ENCODE measurements around the gene MEIS1.

MEIS1 gene

DNA sequence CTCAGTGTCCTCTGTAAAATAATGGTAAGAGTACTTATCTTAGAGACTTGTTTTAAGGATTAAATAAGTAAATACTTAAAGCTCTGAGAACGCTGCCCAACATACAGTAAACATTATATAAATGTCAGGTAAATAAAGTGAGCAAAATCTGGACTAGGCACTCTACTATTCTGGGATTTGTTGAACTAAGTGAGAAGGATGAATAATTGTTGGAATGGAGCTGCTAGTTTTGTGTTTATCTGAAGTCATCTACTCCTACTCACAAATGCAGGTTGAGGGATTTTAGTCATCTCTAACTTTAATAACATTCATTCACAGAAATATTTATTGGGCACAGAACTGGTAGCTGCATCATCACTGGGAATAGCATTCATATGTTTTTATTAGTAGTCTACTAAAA, 103.4 kb downstream of the MEIS1 start:
- no peak for DNase-seq
- Histone ChIP-seq H3K27ac (no peak overlapping the region), H3K27me3 (replicated peaks) (no peaks in the 10 kb centered on the region), H3K4me3 (ENCODE audit: low read depth, low read length) (no peak overlapping the region), H3K36me3 (replicated peaks) (no peaks in the 10 kb centered on the region)
- in situ Hi-C loops (cut with HindIII; ENCODE audit: low pct_ligation_motif_present, low sequenced_read_pairs), result no loop called here
- TF ChIP-seq, protein P1, sequence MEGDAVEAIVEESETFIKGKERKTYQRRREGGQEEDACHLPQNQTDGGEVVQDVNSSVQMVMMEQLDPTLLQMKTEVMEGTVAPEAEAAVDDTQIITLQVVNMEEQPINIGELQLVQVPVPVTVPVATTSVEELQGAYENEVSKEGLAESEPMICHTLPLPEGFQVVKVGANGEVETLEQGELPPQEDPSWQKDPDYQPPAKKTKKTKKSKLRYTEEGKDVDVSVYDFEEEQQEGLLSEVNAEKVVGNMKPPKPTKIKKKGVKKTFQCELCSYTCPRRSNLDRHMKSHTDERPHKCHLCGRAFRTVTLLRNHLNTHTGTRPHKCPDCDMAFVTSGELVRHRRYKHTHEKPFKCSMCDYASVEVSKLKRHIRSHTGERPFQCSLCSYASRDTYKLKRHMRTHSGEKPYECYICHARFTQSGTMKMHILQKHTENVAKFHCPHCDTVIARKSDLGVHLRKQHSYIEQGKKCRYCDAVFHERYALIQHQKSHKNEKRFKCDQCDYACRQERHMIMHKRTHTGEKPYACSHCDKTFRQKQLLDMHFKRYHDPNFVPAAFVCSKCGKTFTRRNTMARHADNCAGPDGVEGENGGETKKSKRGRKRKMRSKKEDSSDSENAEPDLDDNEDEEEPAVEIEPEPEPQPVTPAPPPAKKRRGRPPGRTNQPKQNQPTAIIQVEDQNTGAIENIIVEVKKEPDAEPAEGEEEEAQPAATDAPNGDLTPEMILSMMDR (IDR thresholded peaks at IDR 0.05; ENCODE audit: low read depth, low read length, missing control alignments), result no peak

DNA sequence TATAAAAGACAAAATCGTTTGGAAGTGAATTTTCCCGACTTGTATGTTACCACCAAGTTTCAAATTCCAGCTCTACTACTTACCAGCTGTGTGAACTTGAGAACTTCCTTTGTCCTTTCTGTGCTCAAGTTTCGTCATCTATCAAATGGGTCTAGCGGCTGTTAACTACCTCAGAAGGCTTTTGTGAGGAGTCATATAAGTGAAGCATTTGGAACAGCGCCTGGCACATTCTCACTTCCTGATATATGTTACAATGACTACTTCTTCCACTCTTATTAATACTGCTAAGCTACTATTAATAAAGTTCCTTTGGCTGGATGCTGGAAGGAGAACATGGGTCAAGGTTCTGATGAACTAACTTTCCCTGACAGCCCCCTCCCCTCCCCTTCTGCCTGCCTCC, 104.5 kb downstream of the MEIS1 start:
- TF ChIP-seq, protein P1 (IDR thresholded peaks at IDR 0.05; ENCODE audit: low read depth, low read length, missing control alignments), result no peak
- Histone ChIP-seq H3K4me3 (ENCODE audit: low read depth, low read length) (no peak overlapping the region), H3K27me3 (replicated peaks) (no peaks in the 10 kb centered on the region), H3K27ac (no peak overlapping the region), H3K36me3 (replicated peaks) (no peaks in the 10 kb centered on the region)
- in situ Hi-C loops (cut with HindIII; ENCODE audit: low pct_ligation_motif_present, low sequenced_read_pairs), result no loop called here
- no peak for DNase-seq

DNA sequence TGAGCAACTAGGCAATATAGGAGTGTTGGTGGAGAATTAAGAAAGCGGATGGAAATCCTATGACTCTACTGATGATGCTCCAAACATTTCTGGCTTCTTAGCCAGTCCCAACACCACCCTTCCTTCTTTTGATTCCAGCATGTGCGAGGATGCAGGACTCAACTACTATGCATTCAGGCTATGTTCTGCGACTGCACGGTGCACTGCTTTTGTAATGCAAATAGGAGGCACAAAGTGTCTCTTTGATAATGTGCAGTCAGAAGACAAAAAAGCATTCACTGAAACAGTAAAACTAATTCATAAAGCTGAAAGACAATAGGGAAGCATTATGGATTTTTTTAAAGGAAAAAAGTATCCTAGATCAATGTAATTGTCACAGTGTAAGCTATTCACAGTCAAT, 106.7 kb downstream of the MEIS1 start:
- no peak for DNase-seq
- Histone ChIP-seq H3K27ac (no peak overlapping the region), H3K4me3 (ENCODE audit: low read depth, low read length) (no peak overlapping the region), H3K27me3 (replicated peaks) (no peaks in the 10 kb centered on the region), H3K36me3 (replicated peaks) (no peaks in the 10 kb centered on the region)
- TF ChIP-seq, protein P1 (IDR thresholded peaks at IDR 0.05; ENCODE audit: low read depth, low read length, missing control alignments), result no peak
- in situ Hi-C loops (cut with HindIII; ENCODE audit: low pct_ligation_motif_present, low sequenced_read_pairs), result no loop called here

DNA sequence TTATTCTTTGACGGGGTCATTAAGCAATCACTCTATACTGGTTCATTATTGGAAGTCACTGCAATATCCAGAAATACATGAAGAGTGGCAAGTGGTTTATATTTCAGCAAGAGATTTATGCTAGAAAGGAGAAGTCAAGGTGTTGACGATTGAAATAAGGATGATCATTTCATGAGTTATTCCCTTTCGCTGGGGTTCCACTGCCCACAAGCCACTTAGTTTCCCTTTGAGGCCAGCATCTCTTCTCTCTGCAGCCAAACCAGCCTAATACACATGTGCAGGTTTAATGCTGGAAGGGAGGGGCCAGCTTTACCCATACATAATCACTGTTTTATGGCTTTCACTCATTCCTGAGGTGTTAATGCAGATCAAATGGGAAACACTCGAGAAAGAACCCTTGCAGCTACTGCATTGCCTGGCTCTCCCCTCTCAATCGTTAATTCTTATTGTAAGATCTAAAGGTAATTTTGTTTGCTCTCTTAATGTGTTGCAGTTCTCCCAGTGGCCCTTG, 108.4 kb downstream of the MEIS1 start:
- in situ Hi-C loops (cut with HindIII; ENCODE audit: low pct_ligation_motif_present, low sequenced_read_pairs), result no loop called here
- DNase-seq, result no peak
- Histone ChIP-seq H3K36me3 (replicated peaks) (no peaks in the 10 kb centered on the region), H3K27ac (no peak overlapping the region), H3K4me3 (ENCODE audit: low read depth, low read length) (no peak overlapping the region), H3K27me3 (replicated peaks) (no peaks in the 10 kb centered on the region)
- TF ChIP-seq, protein P1 (IDR thresholded peaks at IDR 0.05; ENCODE audit: low read depth, low read length, missing control alignments), result no peak

DNA sequence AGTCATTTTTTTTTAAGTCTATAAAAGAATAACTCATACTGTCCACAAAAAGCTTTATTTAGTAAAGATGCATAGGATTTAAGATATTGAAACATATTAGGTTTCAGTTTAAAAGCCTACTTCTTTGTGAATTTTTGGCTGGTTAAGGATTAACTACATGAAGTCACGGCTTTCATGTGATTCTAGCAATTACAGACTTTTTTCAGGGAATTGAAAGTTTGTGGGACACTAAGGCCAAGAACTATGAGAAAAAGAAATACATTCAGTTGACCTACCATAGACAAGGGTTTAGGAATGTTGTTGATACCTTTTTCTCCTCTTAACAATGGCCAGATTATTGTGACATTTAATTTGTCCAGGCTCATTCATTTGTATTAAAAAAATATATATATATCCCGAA, 109.3 kb downstream of the MEIS1 start:
- H3K27me3 ChIP-seq (replicated peaks), result no peaks in the 10 kb centered on the region
- no peak for DNase-seq
- H3K4me3 ChIP-seq (ENCODE audit: low read depth, low read length), result no peak overlapping the region
- H3K36me3 ChIP-seq (replicated peaks), result no peaks in the 10 kb centered on the region
- TF ChIP-seq, protein P1 (IDR thresholded peaks at IDR 0.05; ENCODE audit: low read depth, low read length, missing control alignments), result no peak
- in situ Hi-C loops (cut with HindIII; ENCODE audit: low pct_ligation_motif_present, low sequenced_read_pairs), result no loop called here
- H3K27ac ChIP-seq, result no peak overlapping the region

DNA sequence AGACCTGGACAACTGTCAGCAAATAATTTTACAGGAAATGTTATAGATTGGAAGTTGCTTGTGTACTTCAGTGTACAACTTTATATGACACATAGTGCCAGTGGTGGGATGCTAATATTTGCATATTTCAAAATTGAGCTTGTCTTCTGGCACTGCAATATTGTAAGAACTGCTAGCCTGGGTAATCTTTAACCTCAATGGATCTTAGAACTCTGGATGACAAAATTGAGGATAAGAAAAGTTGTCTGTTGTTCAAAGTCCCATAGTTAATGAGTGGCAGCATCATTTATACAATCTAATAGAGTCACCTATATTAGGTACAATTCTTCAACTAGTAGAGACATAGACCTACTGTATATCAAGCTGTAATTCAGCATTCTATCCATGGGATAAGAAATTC, 110.3 kb downstream of the MEIS1 start:
- Histone ChIP-seq H3K27me3 (replicated peaks) (no peaks in the 10 kb centered on the region), H3K36me3 (replicated peaks) (no peaks in the 10 kb centered on the region), H3K4me3 (ENCODE audit: low read depth, low read length) (no peak overlapping the region), H3K27ac (no peak overlapping the region)
- in situ Hi-C loops (cut with HindIII; ENCODE audit: low pct_ligation_motif_present, low sequenced_read_pairs), result no loop called here
- TF ChIP-seq, protein P1 (IDR thresholded peaks at IDR 0.05; ENCODE audit: low read depth, low read length, missing control alignments), result no peak
- DNase-seq, result no peak

All from brain microvascular endothelial cell (primary cell).